Measurements from ENCODE around the gene KRTAP4-12. TPM values are rescaled to one million over a fixed set of nuclear protein-coding genes. Genes with fewer than 3 reads are reported as not detected.
"Not testable (repeated sequence)": the region's sequence is repeated elsewhere in the genome, so short reads cannot be mapped to it uniquely, and the experiment has no call there.

KRTAP4-12 gene
- not detected for polyA plus RNA-seq (2013, experiment 1 of 2)
- not detected for polyA plus RNA-seq (2013, experiment 2 of 2)

DNA sequence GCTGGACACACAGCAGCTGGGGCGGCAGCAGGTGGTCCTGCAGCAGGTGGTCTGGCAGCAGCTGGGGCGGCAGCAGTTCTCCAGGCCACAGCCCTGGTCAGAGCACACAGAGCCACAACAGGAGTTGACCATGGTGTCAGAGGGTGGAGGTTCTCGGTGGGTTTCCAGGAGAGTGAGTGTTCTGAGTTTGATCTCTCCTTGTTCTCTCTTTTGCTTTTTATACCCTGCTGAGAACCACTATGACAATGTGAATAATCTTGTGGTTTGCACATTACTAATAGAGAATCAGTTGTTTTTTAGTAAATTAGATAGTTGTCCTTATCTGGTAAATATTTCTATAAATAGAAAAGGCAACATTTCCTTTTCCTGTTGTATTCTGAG, at the start of gene KRTAP4-12:
Gene KRTAP4-12 (minus strand): TSS at position 192 of the 381 bp plus-strand sequence. CDS start 60 bp downstream, at position 132.
- not testable (repeated sequence) for H2AK5ac ChIP-seq (ENCODE audit: low read length, severe bottlenecking); H3K14ac ChIP-seq (ENCODE audit: low read length in 2 of 2); H3K18ac ChIP-seq (ENCODE audit: low read depth in 1 of 2, low read length in 2 of 2); H4K91ac ChIP-seq (ENCODE audit: low read length); H3K4ac ChIP-seq (ENCODE audit: low read depth in 1 of 2, low read length in 2 of 2); H2BK5ac ChIP-seq (ENCODE audit: low read depth, low read length, poor library complexity, severe bottlenecking); H3K79me1 ChIP-seq (replicated peaks; ENCODE audit: low read length, poor library complexity, severe bottlenecking); H2BK12ac ChIP-seq (ENCODE audit: low read length in 2 of 2); H3K9me3 ChIP-seq (ENCODE audit: control insufficient read depth, low read length); H3K4me3 ChIP-seq (ENCODE audit: insufficient read depth in 1 of 2, low read depth in 1 of 2, low read length in 2 of 2); H3K27ac ChIP-seq (ENCODE audit: low read length, poor library complexity, severe bottlenecking); H3K23ac ChIP-seq (ENCODE audit: low read length in 2 of 2); H2BK15ac ChIP-seq (ENCODE audit: low read depth, poor library complexity, severe bottlenecking); H2BK120ac ChIP-seq (ENCODE audit: low read depth, low read length); H3K27me3 ChIP-seq (ENCODE audit: control insufficient read depth in 1 of 2, insufficient read depth in 1 of 2, low read length in 2 of 2); H3K4me1 ChIP-seq (ENCODE audit: control insufficient read depth, insufficient read depth, low read depth, low read length); DNase-seq; H4K8ac ChIP-seq (ENCODE audit: low read length); H2AFZ ChIP-seq (ENCODE audit: low read depth, low read length); H3K9ac ChIP-seq (ENCODE audit: low read length); H3K4me2 ChIP-seq (ENCODE audit: low read length, poor library complexity, severe bottlenecking); H3K36me3 ChIP-seq (ENCODE audit: control insufficient read depth in 1 of 2, insufficient read depth in 2 of 2, low read depth in 1 of 2, low read length in 2 of 2)
- 88% methylated on average over 2 of the region's 3 CpGs for WGBS

DNA sequence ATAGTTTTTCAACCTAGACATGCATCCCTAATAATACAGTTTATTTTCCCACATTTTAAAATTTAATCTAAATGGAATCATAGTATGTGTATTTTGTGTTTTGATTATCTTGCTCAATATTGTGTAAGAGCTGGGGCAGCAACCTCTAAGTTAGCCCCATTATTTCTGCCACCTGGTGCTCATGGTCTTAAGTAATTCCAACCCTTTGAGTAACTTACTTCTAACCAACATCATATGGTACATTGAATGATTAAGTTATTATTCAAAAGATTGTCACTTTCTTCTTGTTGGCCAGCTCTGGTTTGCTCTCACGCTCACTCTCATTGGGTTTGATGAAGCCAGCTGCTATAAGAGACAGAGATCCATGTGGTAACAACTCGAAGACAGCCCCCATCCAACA, 47.9 kb upstream of the KRTAP4-12 start:
- Histone ChIP-seq H3K79me1 (replicated peaks; ENCODE audit: low read length, poor library complexity, severe bottlenecking) (no peaks in the 10 kb centered on the region), H4K8ac (ENCODE audit: low read length) (no peak overlapping the region), H3K27me3 (ENCODE audit: control insufficient read depth in 1 of 2, insufficient read depth in 1 of 2, low read length in 2 of 2) (no peaks in the 10 kb centered on the region), H2BK15ac (ENCODE audit: low read depth, poor library complexity, severe bottlenecking) (no peak overlapping the region), H3K23ac (ENCODE audit: low read length in 2 of 2) (no peak overlapping the region), H2BK12ac (ENCODE audit: low read length in 2 of 2) (no peak overlapping the region), H3K9ac (ENCODE audit: low read length) (no peak overlapping the region), H3K9me3 (ENCODE audit: control insufficient read depth, low read length) (no peaks in the 10 kb centered on the region), H2AFZ (ENCODE audit: low read depth, low read length) (no peak overlapping the region), H2BK120ac (ENCODE audit: low read depth, low read length) (no peak overlapping the region), H3K4me2 (ENCODE audit: low read length, poor library complexity, severe bottlenecking) (no peak overlapping the region), H3K4me1 (ENCODE audit: control insufficient read depth, insufficient read depth, low read depth, low read length) (peaks cover 3% of the 10 kb centered on the region), H3K18ac (ENCODE audit: low read depth in 1 of 2, low read length in 2 of 2) (no peak overlapping the region), H3K27ac (ENCODE audit: low read length, poor library complexity, severe bottlenecking) (no peak overlapping the region), H4K91ac (ENCODE audit: low read length) (no peak overlapping the region), H2BK5ac (ENCODE audit: low read depth, low read length, poor library complexity, severe bottlenecking) (no peak overlapping the region), H3K14ac (ENCODE audit: low read length in 2 of 2) (no peak overlapping the region), H2AK5ac (ENCODE audit: low read length, severe bottlenecking) (no peak overlapping the region), H3K4ac (ENCODE audit: low read depth in 1 of 2, low read length in 2 of 2) (no peak overlapping the region), H3K36me3 (ENCODE audit: control insufficient read depth in 1 of 2, insufficient read depth in 2 of 2, low read depth in 1 of 2, low read length in 2 of 2) (no peaks in the 10 kb centered on the region), H3K4me3 (ENCODE audit: insufficient read depth in 1 of 2, low read depth in 1 of 2, low read length in 2 of 2) (no peak overlapping the region)
- WGBS: 90% methylated on average over 2 of the region's 2 CpGs
- no peak for DNase-seq

GRCh38 chr17:41168121-41168520, 44.1 kb upstream of the KRTAP4-12 start, which contains the start of gene KRTAP4-3:
TSS of gene KRTAP4-3 (minus strand) at chr17:41168221. CDS start at chr17:41168172, 49 bp downstream.
- Histone ChIP-seq H3K27ac (ENCODE audit: low read length, poor library complexity, severe bottlenecking) (no peak within 1 kb of the TSS), H2BK15ac (ENCODE audit: low read depth, poor library complexity, severe bottlenecking) (no peak within 1 kb of the TSS), H3K27me3 (ENCODE audit: control insufficient read depth in 1 of 2, insufficient read depth in 1 of 2, low read length in 2 of 2) (no peaks in the 10 kb centered on the region), H2BK5ac (ENCODE audit: low read depth, low read length, poor library complexity, severe bottlenecking) (no peak within 1 kb of the TSS), H3K4me1 (ENCODE audit: control insufficient read depth, insufficient read depth, low read depth, low read length) (peaks cover 3% of the 10 kb centered on the region), H4K91ac (ENCODE audit: low read length) (no peak within 1 kb of the TSS), H2BK12ac (ENCODE audit: low read length in 2 of 2) (no peak within 1 kb of the TSS), H2BK120ac (ENCODE audit: low read depth, low read length) (no peak within 1 kb of the TSS), H3K4me2 (ENCODE audit: low read length, poor library complexity, severe bottlenecking) (no peak within 1 kb of the TSS), H2AK5ac (ENCODE audit: low read length, severe bottlenecking) (no peak within 1 kb of the TSS), H3K9me3 (ENCODE audit: control insufficient read depth, low read length) (no peaks in the 10 kb centered on the region), H3K18ac (ENCODE audit: low read depth in 1 of 2, low read length in 2 of 2) (no peak within 1 kb of the TSS), H2AFZ (ENCODE audit: low read depth, low read length) (no peak within 1 kb of the TSS), H4K8ac (ENCODE audit: low read length) (no peak within 1 kb of the TSS), H3K14ac (ENCODE audit: low read length in 2 of 2) (no peak within 1 kb of the TSS), H3K4me3 (ENCODE audit: insufficient read depth in 1 of 2, low read depth in 1 of 2, low read length in 2 of 2) (no peak within 1 kb of the TSS), H3K9ac (ENCODE audit: low read length) (no peak within 1 kb of the TSS), H3K4ac (ENCODE audit: low read depth in 1 of 2, low read length in 2 of 2) (no peak within 1 kb of the TSS), H3K36me3 (ENCODE audit: control insufficient read depth in 1 of 2, insufficient read depth in 2 of 2, low read depth in 1 of 2, low read length in 2 of 2) (no peaks in the 10 kb centered on the region), H3K23ac (ENCODE audit: low read length in 2 of 2) (no peak within 1 kb of the TSS), H3K79me1 (replicated peaks; ENCODE audit: low read length, poor library complexity, severe bottlenecking) (no peaks in the 10 kb centered on the region)
- WGBS: no CpG with 5 or more reads among the region's 1 CpG
- no peak for DNase-seq

GRCh38 chr17:41167561-41167960, 43.6 kb upstream of the KRTAP4-12 start:
- no peak overlapping the region for H2BK120ac ChIP-seq (ENCODE audit: low read depth, low read length)
- H3K4me3 ChIP-seq (ENCODE audit: insufficient read depth in 1 of 2, low read depth in 1 of 2, low read length in 2 of 2): no peak overlapping the region
- H4K8ac ChIP-seq (ENCODE audit: low read length): no peak overlapping the region
- H3K4me2 ChIP-seq (ENCODE audit: low read length, poor library complexity, severe bottlenecking): no peak overlapping the region
- no peak overlapping the region for H2BK5ac ChIP-seq (ENCODE audit: low read depth, low read length, poor library complexity, severe bottlenecking)
- H3K27me3 ChIP-seq (ENCODE audit: control insufficient read depth in 1 of 2, insufficient read depth in 1 of 2, low read length in 2 of 2): no peaks in the 10 kb centered on the region
- H3K9me3 ChIP-seq (ENCODE audit: control insufficient read depth, low read length): no peaks in the 10 kb centered on the region
- 92% methylated on average over 7 of the region's 7 CpGs for WGBS
- no peak overlapping the region for H3K4ac ChIP-seq (ENCODE audit: low read depth in 1 of 2, low read length in 2 of 2)
- no peak overlapping the region for H2BK15ac ChIP-seq (ENCODE audit: low read depth, poor library complexity, severe bottlenecking)
- no peak overlapping the region for H3K14ac ChIP-seq (ENCODE audit: low read length in 2 of 2)
- no peaks in the 10 kb centered on the region for H3K36me3 ChIP-seq (ENCODE audit: control insufficient read depth in 1 of 2, insufficient read depth in 2 of 2, low read depth in 1 of 2, low read length in 2 of 2)
- no peak overlapping the region for H4K91ac ChIP-seq (ENCODE audit: low read length)
- H3K79me1 ChIP-seq (replicated peaks; ENCODE audit: low read length, poor library complexity, severe bottlenecking): no peaks in the 10 kb centered on the region
- H3K4me1 ChIP-seq (ENCODE audit: control insufficient read depth, insufficient read depth, low read depth, low read length): peaks cover 3% of the 10 kb centered on the region
- no peak overlapping the region for H3K9ac ChIP-seq (ENCODE audit: low read length)
- no peak for DNase-seq
- H2BK12ac ChIP-seq (ENCODE audit: low read length in 2 of 2): no peak overlapping the region
- no peak overlapping the region for H3K18ac ChIP-seq (ENCODE audit: low read depth in 1 of 2, low read length in 2 of 2)
- H3K23ac ChIP-seq (ENCODE audit: low read length in 2 of 2): no peak overlapping the region
- H2AK5ac ChIP-seq (ENCODE audit: low read length, severe bottlenecking): no peak overlapping the region
- H3K27ac ChIP-seq (ENCODE audit: low read length, poor library complexity, severe bottlenecking): no peak overlapping the region
- no peak overlapping the region for H2AFZ ChIP-seq (ENCODE audit: low read depth, low read length)

Measured in mesenchymal stem cell (in vitro differentiated cells and primary cell).